ENCODE data around the gene FBXL16.
A peak's percentile ranks its signal among the peaks of the same experiment; 100 is the strongest.

DNA sequence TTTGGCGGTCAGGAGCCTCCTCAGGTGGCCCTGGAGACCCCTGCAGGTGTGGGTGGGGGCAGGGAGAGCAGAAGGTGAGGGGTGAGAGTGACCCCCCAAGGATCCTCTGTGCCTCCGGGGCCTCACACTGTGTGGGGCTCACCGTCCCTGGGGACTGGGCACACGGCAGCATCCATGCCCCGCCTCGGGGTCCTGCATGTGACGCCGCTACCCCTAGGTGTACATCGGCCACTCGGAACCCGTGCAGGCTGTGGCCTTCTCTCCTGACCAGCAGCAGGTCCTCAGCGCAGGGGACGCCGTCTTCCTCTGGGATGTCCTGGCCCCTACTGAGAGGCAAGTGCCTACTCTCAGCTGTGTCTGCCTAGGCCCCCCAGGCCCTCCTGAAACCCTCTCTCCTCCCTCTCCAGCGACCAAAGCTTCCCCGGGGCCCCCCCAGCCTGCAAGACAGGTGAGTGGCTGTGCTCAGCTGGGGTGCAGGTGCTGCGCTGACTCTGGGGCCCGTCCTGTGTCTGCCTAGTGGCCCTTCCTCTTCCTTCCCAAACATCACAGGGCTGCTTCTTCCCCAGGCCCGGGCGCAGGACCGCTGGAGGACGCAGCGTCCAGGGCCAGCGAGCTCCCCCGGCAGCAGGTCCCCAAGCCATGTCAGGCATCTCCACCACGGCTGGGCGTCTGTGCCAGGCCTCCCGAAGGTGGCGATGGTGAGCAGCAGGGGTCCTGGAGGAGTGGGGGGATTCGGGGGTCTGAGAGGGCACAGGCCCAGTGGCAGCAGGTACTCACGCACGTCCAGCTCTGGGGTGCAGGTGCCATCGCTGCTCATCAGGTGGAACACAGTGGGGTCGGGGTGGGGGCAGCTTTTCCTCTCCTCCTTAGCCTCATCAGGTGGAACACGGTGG, 46.7 kb downstream of the FBXL16 start:
- TF ChIP-seq, protein P1, sequence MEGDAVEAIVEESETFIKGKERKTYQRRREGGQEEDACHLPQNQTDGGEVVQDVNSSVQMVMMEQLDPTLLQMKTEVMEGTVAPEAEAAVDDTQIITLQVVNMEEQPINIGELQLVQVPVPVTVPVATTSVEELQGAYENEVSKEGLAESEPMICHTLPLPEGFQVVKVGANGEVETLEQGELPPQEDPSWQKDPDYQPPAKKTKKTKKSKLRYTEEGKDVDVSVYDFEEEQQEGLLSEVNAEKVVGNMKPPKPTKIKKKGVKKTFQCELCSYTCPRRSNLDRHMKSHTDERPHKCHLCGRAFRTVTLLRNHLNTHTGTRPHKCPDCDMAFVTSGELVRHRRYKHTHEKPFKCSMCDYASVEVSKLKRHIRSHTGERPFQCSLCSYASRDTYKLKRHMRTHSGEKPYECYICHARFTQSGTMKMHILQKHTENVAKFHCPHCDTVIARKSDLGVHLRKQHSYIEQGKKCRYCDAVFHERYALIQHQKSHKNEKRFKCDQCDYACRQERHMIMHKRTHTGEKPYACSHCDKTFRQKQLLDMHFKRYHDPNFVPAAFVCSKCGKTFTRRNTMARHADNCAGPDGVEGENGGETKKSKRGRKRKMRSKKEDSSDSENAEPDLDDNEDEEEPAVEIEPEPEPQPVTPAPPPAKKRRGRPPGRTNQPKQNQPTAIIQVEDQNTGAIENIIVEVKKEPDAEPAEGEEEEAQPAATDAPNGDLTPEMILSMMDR (conservative IDR thresholded peaks at IDR 0.05; ENCODE audit: low read depth, low read length), result 0 out of 2 replicates have a peak, but pooled peaks have one; percentile 13
- no peak for TF ChIP-seq EZH2 (IDR thresholded peaks at IDR 0.05; ENCODE audit: borderline replicate concordance, low read depth, low read length, poor library complexity, severe bottlenecking)

Measured in A673 (cell line).